Measurements from ENCODE around the gene SPRED2.
A peak's percentile ranks its signal among the peaks of the same experiment; 100 is the strongest.

Gene SPRED2

DNA sequence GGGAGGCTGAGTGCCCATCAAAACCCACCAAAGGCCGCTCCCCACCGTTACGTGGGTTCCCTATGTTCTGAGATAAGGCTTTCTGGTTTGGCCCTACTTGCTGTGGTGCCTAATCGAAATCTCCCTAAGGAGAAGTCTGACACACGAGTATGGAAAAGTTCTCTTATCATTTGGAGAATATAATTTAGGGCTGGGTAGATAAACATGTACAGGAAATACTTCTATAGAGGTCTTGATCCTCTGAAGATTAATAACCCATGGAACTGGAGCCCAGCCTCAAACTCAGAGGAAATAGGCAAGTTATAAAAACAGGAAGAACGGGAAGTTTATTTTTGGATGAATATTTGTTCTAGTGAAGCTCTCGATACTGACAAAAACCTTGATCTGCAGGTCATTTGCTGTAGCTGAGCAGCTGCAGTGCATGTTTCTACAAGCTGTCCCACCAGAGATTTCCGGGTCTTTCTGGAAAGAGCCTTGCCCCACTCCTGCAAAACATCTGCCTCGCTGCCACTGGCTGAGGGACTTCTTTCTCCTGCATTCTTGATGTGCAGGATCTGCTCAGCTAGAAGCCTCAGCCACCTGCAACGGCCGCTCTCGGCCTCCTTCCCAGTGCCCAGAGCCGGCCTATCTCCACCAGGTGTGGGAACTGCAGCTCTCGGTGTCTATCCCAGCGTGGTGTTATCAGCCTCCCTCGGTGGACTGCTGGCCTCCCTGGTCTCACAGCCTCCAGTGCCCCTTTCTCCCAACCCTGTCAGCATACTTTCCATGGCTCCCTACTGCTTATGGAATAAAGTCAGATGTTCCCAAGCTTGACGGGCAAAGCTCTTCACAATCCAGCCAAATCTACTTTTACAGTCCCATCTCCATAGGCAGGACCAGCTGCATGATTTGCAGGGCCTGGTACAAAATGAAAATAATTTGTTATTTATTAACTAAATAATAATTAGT, 48.6 kb downstream of the SPRED2 start:
- DNase-seq (ENCODE audit: low read depth) = no peak

DNA sequence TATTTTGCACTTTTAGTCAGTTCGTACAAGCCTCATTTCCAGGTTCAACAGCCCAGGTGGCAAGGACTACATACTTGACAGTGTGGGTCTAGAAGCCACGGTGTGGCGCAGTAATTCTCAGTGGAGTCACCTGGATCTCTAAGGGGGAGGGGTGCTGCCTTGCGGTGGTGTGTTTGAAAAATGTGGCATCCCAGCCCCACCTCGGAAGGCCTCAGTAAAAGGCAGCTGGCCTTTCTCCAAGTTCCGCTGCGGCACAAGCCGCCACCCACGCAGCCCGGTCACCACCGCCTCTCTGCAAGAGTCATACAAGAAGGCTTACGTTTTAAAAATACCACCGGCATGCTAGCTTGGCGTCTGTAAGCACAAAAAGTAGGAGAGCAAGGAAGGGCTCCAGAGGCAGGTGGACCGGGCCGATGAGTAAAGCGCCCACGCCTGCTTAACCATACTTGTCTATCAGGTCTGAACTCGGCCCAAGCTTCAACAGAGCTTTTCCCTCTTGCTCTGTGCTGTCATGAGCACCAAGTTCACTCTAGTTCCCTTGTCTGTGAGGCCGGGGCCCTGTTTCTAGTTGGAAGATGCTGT, 49.5 kb downstream of the SPRED2 start:
- DNase-seq (ENCODE audit: low read depth) = peak; percentile 45

DNA sequence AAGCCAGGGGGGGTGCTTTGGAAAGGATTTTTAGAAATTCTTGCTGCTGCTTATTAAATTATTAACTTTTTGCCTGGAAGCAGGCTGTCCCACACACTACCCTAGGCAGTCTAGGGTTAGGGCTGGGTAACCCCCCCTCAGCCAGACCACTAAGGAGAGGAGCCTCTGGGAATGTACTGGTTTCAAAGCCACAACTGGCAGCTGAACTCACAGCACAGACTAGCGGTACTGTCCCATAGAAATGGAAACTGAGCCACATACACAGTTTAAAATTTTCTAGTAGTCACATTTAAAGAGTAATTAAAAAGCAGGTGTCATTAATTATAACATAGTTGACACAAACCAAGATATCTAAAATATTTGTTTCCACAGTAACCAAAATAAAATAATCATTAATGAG, 50.1 kb downstream of the SPRED2 start:
- DNase-seq (ENCODE audit: low read depth) = no peak

DNA sequence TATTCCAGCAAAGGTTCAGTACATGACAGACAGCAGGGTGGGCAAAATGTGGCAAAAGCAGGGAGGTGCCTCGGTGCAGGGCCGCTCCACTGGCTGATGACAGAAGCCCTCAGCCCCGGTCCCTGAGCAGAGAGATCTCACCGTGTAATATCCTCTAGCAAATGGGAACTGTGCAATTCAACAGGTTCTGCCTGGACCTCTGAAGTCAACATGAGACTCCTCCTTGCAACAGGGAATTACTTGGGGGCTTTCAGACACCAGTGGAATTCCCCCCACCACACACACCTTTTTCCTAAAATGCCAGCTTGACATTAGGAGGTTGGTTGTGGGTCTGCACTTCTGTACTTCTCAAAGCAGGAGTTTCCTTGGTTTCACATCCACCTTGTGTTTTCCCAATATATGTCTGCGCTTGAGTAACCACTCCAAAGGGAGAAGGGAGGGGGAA, 50.8 kb downstream of the SPRED2 start:
- DNase-seq (ENCODE audit: low read depth) = no peak

DNA sequence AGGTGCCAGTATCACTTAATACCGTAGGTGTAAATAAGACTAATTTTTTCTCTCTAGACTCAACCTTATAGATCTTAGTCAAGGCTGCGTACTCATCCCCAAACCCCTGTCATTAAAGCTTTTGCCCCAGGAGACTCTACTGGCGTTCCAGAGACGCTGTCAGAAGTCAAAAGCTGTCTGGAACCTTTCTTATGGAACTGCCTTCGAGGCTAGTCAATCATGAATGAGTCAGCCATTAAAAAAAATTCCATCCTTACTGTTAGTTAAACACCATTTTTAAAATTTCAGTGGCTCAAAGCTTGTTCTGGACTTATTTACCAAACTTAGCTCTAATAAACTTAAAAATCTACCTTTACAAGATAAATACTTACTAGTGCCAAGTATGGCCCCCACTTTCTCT, 52.1 kb downstream of the SPRED2 start:
- DNase-seq (ENCODE audit: low read depth) = no peak

DNA sequence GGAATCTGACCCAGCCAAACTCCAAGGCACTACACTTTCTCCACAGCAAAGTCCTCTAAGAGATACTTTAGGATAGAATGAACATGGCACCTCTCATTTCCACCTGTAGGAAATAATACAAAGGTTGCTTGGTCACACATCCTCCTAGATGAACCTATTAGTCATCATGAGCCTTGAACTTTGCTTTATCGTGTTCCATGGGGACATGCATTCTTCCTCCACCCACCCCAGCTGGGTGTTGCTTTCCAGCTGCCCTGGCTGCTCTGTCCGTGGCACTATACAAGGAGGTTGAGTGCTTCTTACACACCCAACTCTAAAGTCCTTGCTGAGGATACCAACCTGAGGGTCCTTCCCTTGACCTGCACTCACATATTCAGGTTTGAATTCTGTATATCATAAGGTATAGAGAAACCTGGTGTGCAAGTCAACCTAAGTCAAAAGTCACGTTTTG, 52.7 kb downstream of the SPRED2 start:
- DNase-seq (ENCODE audit: low read depth) = no peak

DNA sequence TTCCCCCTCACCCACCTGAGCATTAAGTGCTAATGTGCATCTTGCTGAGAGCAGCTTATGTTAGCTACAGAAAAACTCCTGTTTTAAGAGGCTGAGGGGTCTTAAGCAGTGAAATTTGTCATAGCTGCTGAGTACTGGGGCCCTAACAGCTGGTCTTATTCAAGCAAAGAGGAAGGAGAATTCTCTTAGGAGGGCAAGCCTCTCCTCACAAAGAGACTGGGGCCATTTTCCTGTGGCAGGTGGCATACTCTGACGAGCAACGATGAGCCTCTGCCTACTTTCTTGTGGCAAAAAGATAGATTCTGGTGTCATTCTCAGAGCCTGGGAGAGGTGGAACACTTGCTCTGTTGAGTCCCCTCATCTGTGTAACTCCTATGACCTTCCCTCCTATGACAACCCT, 53.2 kb downstream of the SPRED2 start:
- DNase-seq (ENCODE audit: low read depth) = no peak

DNA sequence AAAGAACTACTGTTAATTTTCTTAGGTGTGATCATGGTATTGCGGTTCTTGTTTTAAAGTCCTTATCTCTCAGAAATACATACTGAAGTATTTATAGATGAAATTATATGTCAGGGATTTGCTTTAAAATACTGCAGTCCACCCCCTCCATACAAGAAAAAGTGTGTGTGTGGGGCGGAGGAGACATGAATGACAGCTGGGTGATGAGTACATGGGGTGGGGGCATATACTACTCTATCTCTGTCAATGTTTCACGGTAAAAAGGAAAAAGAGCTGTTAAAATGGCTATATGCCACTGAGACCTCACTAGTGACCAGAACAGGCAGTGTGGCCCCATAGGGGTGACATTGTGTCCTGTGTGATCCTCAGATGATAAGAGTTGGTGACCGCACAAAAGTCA, 54.1 kb downstream of the SPRED2 start:
- DNase-seq (ENCODE audit: low read depth) = no peak

DNA sequence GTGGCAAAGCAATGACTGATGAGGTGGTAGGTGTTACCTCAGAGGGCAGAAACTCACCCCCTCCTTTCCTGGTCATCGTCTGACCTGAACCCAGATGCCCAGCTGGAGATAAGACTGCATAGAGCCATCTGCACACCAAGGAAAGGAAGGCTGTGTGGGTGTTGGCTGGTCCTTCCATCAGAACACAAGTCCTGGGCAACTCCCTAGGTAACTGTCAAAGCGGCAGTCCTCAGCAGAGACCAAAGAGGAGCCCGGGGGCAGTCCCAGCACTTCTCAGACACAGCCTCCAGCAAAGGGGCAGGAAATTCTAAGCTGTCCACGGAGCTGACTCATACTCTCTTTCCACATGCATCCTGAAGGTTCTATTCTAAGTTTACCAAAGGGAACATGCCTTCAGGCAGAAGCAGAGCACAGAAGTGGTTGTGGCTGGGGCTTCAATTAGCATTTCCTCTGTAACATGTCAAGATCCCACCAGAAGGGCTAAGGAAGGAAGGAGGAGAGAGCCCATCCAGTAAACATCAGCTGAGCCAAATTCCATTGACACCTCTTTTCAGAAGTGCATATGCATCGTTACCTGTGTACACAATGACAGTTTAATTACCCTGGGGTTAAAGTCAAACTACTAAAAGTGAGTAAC, 54.7 kb downstream of the SPRED2 start:
- DNase-seq (ENCODE audit: low read depth) = peak; percentile 55

DNA sequence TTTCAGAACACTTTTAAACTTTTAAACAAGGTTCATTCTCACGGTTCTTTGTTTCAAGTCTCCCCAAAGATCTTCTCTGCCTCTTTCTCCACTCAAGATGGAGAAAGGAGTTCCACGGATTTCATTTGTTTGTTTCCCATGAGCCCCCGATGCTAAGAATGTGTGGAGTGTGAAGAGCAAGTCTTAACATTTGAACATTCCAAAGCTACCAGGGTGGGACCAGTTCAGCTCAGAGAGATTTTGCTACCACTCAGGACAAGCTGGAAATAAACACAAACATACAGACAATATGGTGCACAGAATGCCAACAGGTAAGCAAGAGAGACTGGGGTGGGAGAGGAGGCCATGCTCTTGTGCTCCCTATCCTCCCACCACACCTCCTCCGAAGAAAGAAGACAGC, 56.7 kb downstream of the SPRED2 start:
- no peak for DNase-seq (ENCODE audit: low read depth)

DNA sequence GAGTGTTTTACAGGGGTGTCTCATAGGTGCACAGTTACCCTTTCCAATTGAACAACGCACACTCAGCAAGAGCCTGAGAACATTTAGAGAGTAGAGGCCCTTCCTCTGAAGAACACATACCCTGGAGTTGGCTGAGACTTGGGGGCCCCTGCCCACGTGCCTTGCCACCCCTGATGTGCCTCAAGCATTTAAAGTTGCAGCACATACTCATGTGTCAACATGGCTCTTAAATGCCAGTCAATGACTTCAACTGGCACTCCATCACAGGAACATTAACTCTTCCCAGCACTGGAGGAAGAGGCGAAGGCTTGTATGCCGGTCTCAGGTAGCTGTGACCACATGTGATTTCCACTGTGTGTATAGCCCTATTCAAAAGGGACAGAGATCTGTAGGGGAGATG, 57.4 kb downstream of the SPRED2 start:
- no peak for DNase-seq (ENCODE audit: low read depth)

DNA sequence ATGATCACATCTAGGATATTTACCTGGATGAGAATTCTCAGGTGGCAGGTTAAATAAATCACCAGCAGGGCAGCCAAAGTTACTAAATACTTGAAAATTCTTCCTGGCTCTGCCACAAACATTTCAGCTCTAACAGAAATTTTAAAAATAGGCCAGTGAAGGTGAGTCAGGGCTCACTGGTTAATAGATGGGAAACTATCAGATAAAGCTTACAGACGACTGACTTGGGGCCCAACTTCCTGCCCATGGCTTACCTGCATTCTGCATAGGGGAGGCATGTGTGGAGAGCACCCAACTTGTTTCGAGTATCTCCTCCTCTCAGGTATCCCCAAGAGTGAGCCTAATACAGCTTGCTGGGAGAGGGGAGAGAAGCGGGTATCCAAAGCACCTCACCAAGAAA, 57.8 kb downstream of the SPRED2 start:
- no peak for DNase-seq (ENCODE audit: low read depth)

DNA sequence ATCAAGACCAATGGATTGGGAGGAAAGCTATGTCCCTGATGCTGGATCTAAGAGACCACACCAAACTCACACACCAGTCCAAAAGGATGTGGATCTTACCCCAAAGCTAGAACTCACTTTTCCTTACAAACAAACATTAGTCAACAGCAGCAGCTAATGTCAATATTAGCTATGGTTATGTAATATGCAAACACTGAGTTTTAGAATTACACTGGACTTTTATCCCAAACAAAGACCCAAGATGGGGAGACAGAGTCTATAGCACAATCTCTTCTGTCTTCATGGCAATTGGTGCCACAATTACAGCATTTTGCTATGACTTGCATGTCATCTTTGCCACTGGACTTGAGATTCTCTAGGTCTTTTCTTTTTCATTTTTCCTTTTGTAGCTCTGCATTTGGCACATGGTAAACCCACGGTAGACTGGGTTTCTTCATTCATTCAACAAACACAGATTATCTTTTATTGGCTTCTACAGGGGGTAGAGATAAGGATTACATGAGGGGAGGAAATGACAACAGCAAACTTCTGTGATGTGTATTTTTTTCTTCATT, 59.0 kb downstream of the SPRED2 start:
- DNase-seq (ENCODE audit: low read depth) = no peak

DNA sequence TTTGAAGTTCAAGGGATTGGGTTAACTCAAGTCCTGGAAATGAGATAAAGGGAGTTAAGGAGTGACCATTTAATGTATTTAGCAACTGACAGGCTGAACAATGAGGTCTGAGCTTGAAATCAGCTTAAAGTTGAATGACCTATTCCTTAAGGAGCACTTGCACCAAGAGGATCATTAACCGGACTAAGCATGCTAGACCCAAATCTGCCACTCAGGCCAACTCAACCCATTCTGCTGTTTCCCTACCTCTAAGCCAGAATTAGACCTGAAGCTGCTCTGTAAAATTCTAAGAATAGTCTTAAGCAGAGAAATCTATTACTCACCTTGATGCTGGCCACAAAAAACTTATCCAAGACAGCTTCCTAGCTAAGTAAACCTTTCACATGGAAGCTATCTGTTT, 59.8 kb downstream of the SPRED2 start:
- no peak for DNase-seq (ENCODE audit: low read depth)

DNA sequence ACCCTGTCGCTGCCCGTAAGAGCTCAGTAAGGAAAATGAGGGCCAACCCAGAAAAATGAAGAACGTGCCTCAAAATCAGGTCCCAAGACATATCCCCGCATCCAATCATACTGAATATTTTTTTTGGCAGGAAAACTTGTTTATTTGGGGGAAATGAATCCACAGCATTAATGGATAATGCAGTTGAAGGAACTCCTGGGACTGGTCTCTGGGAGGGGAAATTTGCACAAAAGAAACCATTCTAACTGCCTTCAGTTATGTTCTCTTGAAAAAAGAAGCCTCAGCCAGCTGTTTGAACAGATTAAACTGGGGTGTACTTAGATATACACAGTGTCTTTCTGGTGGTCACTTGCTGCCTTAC, 61.3 kb downstream of the SPRED2 start:
- DNase-seq (ENCODE audit: low read depth) = no peak

DNA sequence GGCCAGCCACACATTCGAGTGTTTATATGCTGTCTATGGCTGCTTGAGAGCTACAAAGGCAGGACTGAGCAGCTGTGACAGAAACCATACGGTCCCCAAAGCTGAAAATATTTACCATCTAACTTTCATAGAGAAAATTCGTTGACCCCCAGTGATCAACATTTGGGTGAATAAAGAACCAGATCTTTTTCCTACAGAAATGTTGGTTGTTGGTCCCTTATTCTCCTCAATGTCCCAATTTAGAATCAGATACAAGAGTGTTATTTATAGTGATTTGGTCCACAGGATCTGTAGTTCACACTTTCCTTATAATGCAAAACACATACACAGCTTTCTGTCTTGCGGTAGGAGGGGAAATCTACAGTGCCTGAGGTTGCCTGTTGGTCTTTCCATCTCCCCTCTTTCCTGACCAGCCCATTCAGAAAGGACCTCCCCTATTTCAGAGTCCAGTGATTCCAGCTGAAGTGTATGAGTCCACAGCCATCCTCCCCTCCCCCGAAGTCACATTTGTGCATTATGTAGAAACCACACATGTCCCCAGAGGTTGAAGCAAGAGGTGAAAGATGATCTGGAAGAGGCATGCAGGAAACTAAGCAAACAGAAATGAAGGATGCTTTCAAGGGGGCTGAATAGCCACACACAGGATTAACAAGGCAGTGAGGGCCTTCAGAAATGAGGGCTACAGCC, 61.9 kb downstream of the SPRED2 start:
- DNase-seq (ENCODE audit: low read depth) = no peak

DNA sequence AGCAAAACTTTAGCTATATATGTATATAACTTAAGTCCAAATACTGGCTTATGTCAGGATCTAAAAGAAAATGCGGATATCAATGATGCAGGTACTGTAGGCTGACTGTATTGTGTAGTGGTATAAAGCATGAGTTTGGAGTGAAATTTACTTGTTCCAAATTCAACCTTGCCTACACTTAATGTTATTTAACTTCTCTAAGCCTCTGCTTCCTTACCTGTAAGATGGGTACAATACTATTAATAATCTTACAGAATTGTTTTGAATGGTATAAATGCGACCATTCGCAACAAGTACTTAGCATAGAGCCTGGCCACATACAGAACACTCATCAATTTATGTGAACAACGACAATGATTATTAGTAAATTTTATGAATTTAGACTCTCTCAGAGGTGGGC, 62.4 kb downstream of the SPRED2 start:
- no peak for DNase-seq (ENCODE audit: low read depth)

DNA sequence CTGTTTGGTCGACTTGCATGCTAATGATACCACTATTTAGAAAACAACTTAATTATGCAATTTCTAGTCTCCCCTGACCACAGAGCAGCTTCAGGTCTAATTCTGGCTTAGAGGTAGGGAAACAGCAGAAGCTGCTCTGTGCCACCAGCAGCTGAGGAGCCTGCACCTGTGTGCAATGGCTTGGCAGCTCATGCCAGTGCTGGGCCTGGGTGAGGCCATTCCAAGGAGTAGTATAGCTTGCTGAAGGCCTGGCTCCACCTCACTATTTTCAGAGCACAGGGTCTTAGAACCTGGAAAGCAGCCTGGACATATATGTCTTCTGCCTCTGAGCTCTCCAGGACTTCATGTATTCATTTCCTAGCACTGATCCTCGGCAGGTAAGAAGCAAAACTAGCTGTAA, 62.8 kb downstream of the SPRED2 start:
- no peak for DNase-seq (ENCODE audit: low read depth)

DNA sequence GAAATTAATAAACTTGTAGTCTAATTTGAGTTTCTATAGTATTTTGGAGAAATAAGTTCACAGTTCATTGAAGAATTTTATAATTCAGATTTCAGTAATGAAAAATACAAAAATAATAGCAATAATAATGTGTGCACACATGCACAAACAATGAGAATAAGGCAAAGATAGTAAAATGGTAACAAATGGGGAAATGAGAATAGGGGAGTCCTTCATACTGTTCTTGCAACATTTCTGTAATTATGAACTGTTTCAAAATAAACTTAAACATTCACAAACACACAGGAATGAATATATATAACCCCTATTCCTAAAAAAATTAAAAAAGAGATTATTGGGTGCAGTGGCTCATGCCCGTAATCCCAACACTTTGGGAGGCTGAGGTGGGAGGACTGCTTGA, 63.9 kb downstream of the SPRED2 start:
- DNase-seq (ENCODE audit: low read depth) = no peak

DNA sequence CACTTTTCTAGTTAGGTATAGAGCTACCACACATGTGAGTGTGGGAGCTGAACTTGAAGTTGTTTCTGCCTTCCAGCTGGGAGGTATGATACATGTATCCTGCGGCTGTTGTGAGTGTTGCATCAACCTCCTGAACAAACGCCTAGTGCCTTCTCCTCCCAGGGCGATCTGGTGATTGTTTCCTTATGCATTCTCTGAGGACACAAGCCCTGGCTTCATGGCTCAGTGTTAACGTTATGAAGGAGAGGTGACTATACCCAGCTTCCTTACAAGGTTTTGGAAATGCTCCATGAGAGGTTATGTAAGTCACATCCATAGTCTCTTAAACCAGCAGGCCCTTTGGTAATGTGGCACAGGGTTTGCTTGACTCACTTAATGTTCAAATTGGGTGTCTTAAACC, 64.9 kb downstream of the SPRED2 start:
- peak; percentile 97 for DNase-seq (ENCODE audit: low read depth)

DNA sequence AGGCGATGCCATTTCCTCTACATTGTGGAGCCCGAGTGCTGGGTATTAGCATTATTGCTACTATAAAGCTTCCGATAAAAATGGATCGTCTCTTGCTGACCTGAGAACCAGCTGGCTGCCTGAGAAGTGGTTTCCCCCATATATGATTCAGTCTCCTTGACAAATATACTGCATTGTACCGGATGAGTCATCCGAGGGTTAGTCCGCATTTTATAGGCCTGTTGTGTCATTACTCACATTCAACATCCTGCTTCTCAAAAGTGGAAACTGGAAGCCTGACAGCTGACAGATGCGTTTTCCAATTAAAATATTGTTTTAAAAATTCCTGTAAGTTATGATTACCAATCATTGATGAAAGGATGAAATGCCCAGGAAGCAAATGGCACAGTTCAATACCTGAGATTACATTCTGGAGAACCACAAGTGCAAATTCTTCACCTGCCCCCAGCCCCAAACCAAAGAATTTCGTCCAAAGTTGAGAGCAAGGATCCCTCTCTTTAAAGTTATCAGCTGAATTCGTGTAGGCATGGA, 65.7 kb downstream of the SPRED2 start:
- peak; percentile 87 for DNase-seq (ENCODE audit: low read depth)
